NT2/D1 (cell line): ENCODE measurements around the gene GFPT1.

Experiments
- YY1 ChIP-seq: IDR thresholded peaks from 2 replicates; pipeline ENCODE4 v1.6.1; 2011; ENCODE audit not compliant: insufficient read length, insufficient read depth
- ZNF274 ChIP-seq: IDR thresholded peaks from 2 replicates; pipeline ENCODE4 v1.6.1; 2011; ENCODE audit warnings: mild to moderate bottlenecking, low read depth, low read length

GRCh38 chr2:69385443-69386151 is 1.4 kb downstream of the GFPT1 start:
- TF ChIP-seq ZNF274 = no peak
- no peak for TF ChIP-seq YY1
